HEK293T (cell line): ENCODE measurements around the gene LRMDA.

Experiments
- CTCF ChIA-PET: fragments of 350-600 bp; formaldehyde crosslinking; extraction: SDS; loops from one replicate; lab custom pipeline; 2021; ENCODE audit warnings: antibody characterized with exemption, inconsistent platforms; lab: Yijun Ruan, JAX
- POLR2A ChIA-PET: fragments of 350-600 bp; formaldehyde crosslinking; extraction: SDS; loops from one replicate; lab custom pipeline; 2020; ENCODE audit warnings: antibody characterized with exemption, inconsistent platforms; lab: Yijun Ruan, JAX
- DNase-seq: peaks from one replicate; pipeline ENCODE4 v3.0.0; 2012; ENCODE audit warnings: mixed read lengths; ENCODE audit errors: extremely low spot score
- ARNT ChIP-seq: fragments of 450-650 bp; IDR thresholded peaks from 2 replicates; pipeline ENCODE4 v1.6.1; 2017; ENCODE audit warnings: mild to moderate bottlenecking
- BHLHE40 ChIP-seq: fragments of 450-650 bp; IDR thresholded peaks from 2 replicates; pipeline ENCODE4 v1.6.1; 2016; ENCODE audit warnings: mild to moderate bottlenecking, moderate library complexity, borderline replicate concordance
- CTBP1 ChIP-seq: fragments of 450-650 bp; IDR thresholded peaks from 2 replicates; pipeline ENCODE4 v1.6.1; 2016; ENCODE audit warnings: borderline replicate concordance
- ELF4 ChIP-seq: fragments of 450-650 bp; IDR thresholded peaks from 2 replicates; pipeline ENCODE4 v1.6.1; 2017; ENCODE audit warnings: antibody characterized with exemption
- FOXA1 ChIP-seq: fragments of 450-650 bp; IDR thresholded peaks from 2 replicates; pipeline ENCODE4 v1.6.1; 2016; ENCODE audit warnings: mild to moderate bottlenecking
- FOXK2 ChIP-seq: fragments of 450-650 bp; IDR thresholded peaks from 2 replicates; pipeline ENCODE4 v1.6.1; 2016; ENCODE audit warnings: mild to moderate bottlenecking
- FOXM1 ChIP-seq: fragments of 450-650 bp; IDR thresholded peaks from 2 replicates; pipeline ENCODE4 v1.6.1; 2017; ENCODE audit warnings: mild to moderate bottlenecking, borderline replicate concordance
- HDGF ChIP-seq: fragments of 450-650 bp; IDR thresholded peaks from 2 replicates; pipeline ENCODE4 v1.6.1; 2017; ENCODE audit warnings: antibody characterized with exemption, borderline replicate concordance
- L3MBTL2 ChIP-seq: fragments of 450-650 bp; conservative IDR thresholded peaks from 2 replicates; pipeline ENCODE4 v1.6.1; 2016; ENCODE audit warnings: mild to moderate bottlenecking
- LEF1 ChIP-seq: fragments of 450-650 bp; IDR thresholded peaks from 2 replicates; pipeline ENCODE4 v1.6.1; 2017; ENCODE audit warnings: mild to moderate bottlenecking, borderline replicate concordance
- NFRKB ChIP-seq: fragments of 450-650 bp; IDR thresholded peaks from 2 replicates; pipeline ENCODE4 v1.6.1; 2016; ENCODE audit warnings: mild to moderate bottlenecking, moderate library complexity
- PKNOX1 ChIP-seq: fragments of 450-650 bp; IDR thresholded peaks from 2 replicates; pipeline ENCODE4 v1.6.1; 2016
- SP1 ChIP-seq: fragments of 450-650 bp; IDR thresholded peaks from 2 replicates; pipeline ENCODE4 v1.6.1; 2017
- SUZ12 ChIP-seq: fragments of 450-650 bp; IDR thresholded peaks from 2 replicates; pipeline ENCODE4 v1.6.1; 2016; ENCODE audit warnings: mild to moderate bottlenecking
- TARDBP ChIP-seq: fragments of 450-650 bp; IDR thresholded peaks from 2 replicates; pipeline ENCODE4 v1.6.1; 2016
- ZNF384 ChIP-seq: fragments of 450-650 bp; IDR thresholded peaks from 2 replicates; pipeline ENCODE4 v1.6.1; 2016

LRMDA gene

GRCh38 chr10:75396631-75397495 lies 34.6 kb upstream of the LRMDA start:
- TF ChIP-seq SUZ12 (no peak), ELF4 (peak; percentile 8; the same call in 1 of the 2 replicates), L3MBTL2 (no peak), SP1 (no peak), FOXA1 (no peak)
- ChIA-PET CTCF (interaction anchor here (1.2 to 2.9 kb wide), 5 partner anchors 11 to 907 kb away, joined by 3 to 22 read pairs (median 5); no protein-coding TSS in a partner anchor), POLR2A (interaction anchor here (0.9 to 12.0 kb wide), 13 partner anchors 9 to 717 kb away, joined by 3 to 178 read pairs (median 8); no protein-coding TSS in a partner anchor)
- no peak for DNase-seq

GRCh38 chr10:75397496-75398199 lies 33.8 kb upstream of the LRMDA start:
- TF ChIP-seq L3MBTL2 = no peak
- TF ChIP-seq ARNT = no peak
- no peak for TF ChIP-seq LEF1
- no peak for TF ChIP-seq ZNF384
- TF ChIP-seq TARDBP = no peak
- TF ChIP-seq SP1 = no peak
- TF ChIP-seq CTBP1 = no peak
- no peak for TF ChIP-seq HDGF
- TF ChIP-seq PKNOX1 = no peak
- no peak for TF ChIP-seq FOXA1
- no peak for TF ChIP-seq NFRKB
- TF ChIP-seq BHLHE40 = no peak
- TF ChIP-seq FOXM1 = no peak
- TF ChIP-seq FOXK2 = no peak
- TF ChIP-seq ELF4 = no peak
- TF ChIP-seq SUZ12 = no peak
- ChIA-PET CTCF (interaction anchor here (0.6 to 0.7 kb wide), 2 partner anchors 13 to 68 kb away, joined by 4 read pairs; no protein-coding TSS in a partner anchor), POLR2A (interaction anchor here (0.6 to 12.0 kb wide), 8 partner anchors 17 to 307 kb away, joined by 3 to 178 read pairs (median 52); no protein-coding TSS in a partner anchor)
- DNase-seq = no peak

- CTCF ChIA-PET = interaction anchor here (0.6 to 0.7 kb wide), 2 partner anchors 14 to 69 kb away, joined by 4 read pairs; no protein-coding TSS in a partner anchor
Observed at GRCh38 chr10:75398200-75398691, 33.2 kb upstream of the LRMDA start.

GRCh38 chr10:75398692-75399460 lies 32.5 kb upstream of the LRMDA start:
- ChIA-PET CTCF (interaction anchor here (0.6 kb wide), 1 partner anchor 551 kb away, joined by 3 read pairs; no protein-coding TSS in a partner anchor), POLR2A (interaction anchor here (0.6 to 12.0 kb wide), 15 partner anchors 11 to 317 kb away, joined by 3 to 178 read pairs (median 5); no protein-coding TSS in a partner anchor)
- DNase-seq = no peak
- no peak for TF ChIP-seq TARDBP
- no peak for TF ChIP-seq ZNF384
- no peak for TF ChIP-seq CTBP1
- TF ChIP-seq FOXA1 = no peak
- TF ChIP-seq ARNT = no peak
- no peak for TF ChIP-seq NFRKB
- no peak for TF ChIP-seq FOXK2
- TF ChIP-seq BHLHE40 = no peak
- 0 out of 2 replicates have a peak, but pooled peaks have one; percentile 10 for TF ChIP-seq LEF1
- TF ChIP-seq HDGF = peak; percentile 82; the same call in 1 of the 2 replicates
- TF ChIP-seq PKNOX1 = no peak
- no peak for TF ChIP-seq FOXM1
- 0 out of 2 replicates have a peak, but pooled peaks have one; percentile 7 for TF ChIP-seq L3MBTL2
- TF ChIP-seq SUZ12 = no peak
- no peak for TF ChIP-seq ELF4
- no peak for TF ChIP-seq SP1

More at GRCh38 chr10:75398200-75398691, 33.2 kb upstream of the LRMDA start:
- no peak for TF ChIP-seq PKNOX1
- 0 out of 2 replicates have a peak, but pooled peaks have one; percentile 1 for TF ChIP-seq L3MBTL2
- POLR2A ChIA-PET = interaction anchor here (0.6 to 12.0 kb wide), 9 partner anchors 12 to 318 kb away, joined by 3 to 178 read pairs (median 4); no protein-coding TSS in a partner anchor
- no peak for DNase-seq
